SK-N-MC (cell line): ENCODE results near the gene SMG7.

Experiments
- EZH2 ChIP-seq: fragments of 200-600 bp; sonication (generic); IDR thresholded peaks from one replicate; pipeline ENCODE4 v1.6.1; 2017; ENCODE audit warnings: antibody characterized with exemption
- FOXP2 ChIP-seq: optimal IDR thresholded peaks from 2 replicates; pipeline ENCODE3; 2011; ENCODE audit warnings: mild to moderate bottlenecking, moderate library complexity; ENCODE audit not compliant: insufficient read depth; ENCODE audit errors: extremely low read length, control extremely low read depth
- POLR2AphosphoS5 ChIP-seq: IDR thresholded peaks from 2 replicates; pipeline ENCODE4 v1.6.1; 2012; ENCODE audit warnings: mild to moderate bottlenecking, low read depth, low read length, borderline replicate concordance

DNA sequence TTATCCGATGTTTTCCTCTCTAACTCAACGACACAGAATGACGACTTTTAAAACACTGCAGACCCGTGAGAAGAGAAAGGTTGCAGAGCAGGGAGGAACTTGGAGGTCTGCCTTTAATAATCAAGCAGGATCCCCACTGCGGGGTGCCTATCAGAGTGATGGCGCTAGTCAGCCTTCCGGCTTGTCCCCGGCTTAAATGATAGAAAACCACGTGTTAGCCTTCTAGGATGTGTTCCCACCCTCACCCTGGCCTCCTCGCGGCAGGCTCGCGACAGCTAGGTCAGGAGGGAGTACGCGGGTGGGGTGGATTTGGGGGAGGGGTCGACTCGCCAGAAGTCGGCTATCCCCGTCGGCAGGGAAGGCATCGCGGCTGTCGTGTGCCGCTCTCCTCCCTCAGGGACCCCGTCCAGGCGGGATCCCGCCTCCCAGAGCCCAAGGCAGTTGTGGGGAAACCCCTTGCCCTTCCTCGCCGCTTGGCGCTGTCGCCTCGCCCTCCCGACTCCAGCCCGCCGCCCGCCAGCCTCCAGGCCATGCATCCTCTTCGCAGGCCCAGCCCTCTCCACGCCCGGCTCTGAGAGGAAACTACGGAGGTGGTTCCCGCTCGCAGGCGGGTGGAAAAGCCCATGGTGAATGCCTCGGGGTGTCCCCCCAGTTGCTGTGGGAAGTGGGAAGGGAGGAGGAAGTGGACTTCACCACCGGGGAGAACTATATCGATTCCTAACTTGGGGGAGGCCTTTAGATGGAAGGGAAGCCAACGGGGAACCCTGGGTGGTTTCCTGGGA is 1.1 kb upstream of the SMG7 start:
- TF ChIP-seq EZH2 (no peak), POLR2AphosphoS5 (no peak), FOXP2 (no peak)
